CD4-positive, alpha-beta T cell treated with Interleukin-2 at 100 ng/mL for 4 hours (primary cell): ENCODE measurements around the gene ANKRD12.

Experiments used
- DNase-seq: peaks from one replicate; pipeline ENCODE4 v3.0.0-alpha.2; 2020; ENCODE audit warnings: low spot score

Gene ANKRD12

DNA sequence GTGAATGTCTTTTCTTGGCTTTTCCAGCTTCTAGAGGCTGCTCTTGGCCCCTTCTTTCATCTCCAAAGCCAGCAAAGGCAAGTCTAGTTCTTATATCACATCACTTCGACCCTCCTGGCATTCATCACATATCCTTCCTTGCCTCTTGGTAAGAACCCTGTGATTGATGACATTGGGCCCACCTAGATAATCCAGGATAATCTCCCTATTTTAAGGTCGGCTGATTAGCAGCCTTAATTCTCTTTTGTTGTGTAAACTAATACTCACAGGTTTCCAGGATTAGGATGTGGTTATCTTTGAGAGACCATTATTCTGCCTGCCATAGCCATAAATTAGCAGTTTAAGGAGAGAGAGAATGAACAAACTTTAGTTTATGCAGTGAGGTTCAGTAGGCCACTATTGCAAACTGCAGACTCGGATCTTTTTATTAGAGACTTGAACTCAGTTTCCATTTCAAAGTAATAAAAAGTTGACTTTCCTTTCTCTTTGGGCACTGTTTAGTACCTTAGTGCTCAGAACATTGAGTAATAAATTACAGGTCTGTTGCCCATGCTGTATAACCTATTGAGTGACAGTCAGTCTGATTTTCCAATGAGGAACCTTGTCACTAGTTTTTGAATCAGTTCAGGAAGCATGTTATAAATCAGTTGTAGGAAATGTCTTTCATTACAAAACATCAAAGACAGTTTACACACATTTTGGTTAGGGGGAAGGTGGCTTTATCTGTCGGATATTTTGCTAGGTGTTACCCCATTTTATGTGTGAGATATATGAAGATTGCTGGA is 29.6 kb upstream of the ANKRD12 start:
- no peak for DNase-seq

DNA sequence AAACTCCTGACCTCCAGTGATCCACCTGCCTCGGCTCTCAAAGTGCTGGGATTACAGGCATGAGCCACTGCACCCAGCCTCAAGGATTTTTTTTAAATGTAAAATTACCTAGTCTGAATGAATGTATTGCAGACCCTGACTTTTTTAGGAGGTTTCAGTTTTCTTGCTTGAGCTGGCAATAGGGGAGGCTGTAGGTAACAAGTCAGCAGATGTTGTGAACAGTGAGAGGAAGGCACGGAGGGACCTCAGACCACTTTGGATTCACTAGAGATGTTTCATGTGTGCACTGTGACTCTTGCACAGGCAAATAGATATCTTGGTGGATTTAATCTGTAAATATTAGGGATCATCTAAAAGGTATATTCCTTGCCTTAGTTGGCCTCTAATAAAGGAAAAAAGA is 27.7 kb upstream of the ANKRD12 start:
- no peak for DNase-seq

GRCh38 chr18:9109523-9109922 is 27.1 kb upstream of the ANKRD12 start:
- no peak for DNase-seq

DNA sequence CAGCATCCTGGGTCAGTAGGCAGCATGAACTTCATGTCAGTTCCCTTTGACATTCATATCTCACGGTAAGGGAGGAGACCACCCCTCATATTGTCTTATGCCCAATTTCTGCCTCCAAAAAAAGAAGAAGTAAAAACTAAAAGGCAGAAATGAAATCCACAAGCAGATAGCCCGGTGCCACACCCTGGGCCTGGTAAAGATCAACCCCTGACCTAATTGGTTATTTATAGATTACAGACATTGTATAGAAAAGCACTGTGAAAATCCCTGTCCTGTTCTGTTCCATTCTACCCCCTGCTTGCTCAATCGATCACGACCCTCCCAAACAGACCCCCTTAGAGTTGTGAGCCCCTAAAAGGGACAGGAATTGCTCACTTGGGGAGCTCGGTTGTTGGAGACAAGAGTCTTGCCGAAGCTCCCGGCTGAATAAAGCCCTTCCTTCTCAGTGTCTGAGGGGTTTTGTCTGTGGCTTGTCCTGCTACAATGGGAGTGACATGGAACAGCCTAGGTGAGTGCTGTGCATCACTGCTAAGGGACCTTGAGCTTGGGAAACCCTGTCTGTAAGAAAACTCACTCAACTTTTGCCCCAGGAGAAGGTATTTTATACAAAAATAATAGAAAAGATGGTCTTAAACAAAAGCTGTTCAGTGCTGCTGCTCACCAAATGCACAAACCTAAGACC is 23.0 kb upstream of the ANKRD12 start:
- no peak for DNase-seq

- peak; percentile 42 for DNase-seq
Measured at GRCh38 chr18:9115984-9116383, 20.6 kb upstream of the ANKRD12 start.

- DNase-seq, result peak; percentile 77
Measured at GRCh38 chr18:9117980-9118841, 18.4 kb upstream of the ANKRD12 start.

DNA sequence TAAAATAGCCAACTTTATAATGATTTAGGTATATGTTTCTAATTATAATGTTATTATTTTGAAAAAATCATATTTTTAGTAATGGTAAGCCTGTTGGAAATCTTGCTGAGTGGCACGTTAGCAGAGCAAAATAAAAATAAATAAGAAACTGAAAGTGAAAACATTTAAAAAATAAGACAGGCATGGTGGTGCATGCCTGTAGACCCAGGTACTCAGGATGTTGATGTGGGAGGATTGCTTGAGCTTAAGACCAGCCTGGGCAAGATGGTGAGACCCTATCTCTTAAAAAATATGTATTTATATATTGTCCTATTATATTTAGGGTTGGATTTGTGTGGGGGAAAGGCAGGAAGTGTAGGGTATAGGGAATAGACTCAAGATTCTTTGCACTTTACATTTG is 15.8 kb upstream of the ANKRD12 start:
- DNase-seq, result no peak

DNA sequence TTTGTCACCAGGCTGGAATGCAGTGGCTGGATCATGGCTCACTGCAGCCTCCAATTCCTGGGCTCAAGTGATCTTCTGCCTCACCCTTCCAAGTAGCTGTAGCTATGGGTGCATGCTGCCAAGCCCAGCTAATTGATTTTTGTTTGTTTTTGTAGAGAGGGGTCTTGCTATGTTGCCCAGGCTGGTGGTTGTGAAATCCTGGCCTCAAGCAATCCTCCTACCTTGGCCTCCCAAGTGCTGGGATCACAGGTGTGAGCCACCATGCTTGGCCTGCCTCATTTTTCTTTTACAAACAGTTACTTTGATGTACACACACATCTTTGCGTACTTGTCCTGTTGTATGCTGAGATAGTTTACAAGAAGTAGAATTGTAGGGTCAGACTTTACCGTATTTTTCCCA is 13.1 kb upstream of the ANKRD12 start:
- DNase-seq, result no peak

DNA sequence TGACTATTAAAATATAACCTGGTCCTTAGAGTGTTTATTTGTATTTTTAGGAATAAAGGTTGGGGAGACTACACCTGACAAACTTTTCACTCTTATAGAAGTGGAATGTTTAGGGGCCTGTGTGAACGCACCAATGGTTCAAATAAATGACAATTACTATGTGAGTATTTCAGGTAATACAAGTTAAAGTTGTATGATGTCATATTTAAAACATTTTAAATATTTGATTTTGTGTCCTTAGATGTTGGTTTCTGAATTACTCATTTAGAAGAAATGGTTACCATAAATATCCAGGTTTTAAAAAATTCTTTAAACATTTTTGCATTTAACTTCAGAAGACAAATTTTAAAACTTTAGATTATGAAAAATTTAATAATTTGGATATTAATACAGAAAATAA is 11.8 kb upstream of the ANKRD12 start:
- DNase-seq, result no peak

- no peak for DNase-seq
Measured at GRCh38 chr18:9126337-9126736, 10.2 kb upstream of the ANKRD12 start.

GRCh38 chr18:9130195-9130594 is 6.4 kb upstream of the ANKRD12 start:
- no peak for DNase-seq

DNA sequence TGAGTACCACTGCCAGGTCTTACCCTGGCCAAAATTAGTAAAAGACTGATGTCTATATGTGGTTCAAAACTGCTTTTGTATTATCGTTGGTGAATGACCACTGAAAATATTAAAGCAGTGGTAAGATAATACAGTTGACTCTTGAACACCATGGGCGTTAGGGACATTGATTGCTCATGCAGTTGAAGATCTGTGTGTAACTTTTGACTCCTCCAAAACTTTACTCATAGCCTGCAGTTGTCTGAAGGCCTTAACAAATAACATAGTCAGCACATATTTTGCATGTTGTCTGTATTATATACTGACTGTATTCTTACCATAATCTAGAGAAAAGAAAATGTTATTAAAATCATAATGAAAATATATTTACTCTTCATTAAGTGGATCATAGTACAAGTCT is 5.8 kb upstream of the ANKRD12 start:
- no peak for DNase-seq

DNA sequence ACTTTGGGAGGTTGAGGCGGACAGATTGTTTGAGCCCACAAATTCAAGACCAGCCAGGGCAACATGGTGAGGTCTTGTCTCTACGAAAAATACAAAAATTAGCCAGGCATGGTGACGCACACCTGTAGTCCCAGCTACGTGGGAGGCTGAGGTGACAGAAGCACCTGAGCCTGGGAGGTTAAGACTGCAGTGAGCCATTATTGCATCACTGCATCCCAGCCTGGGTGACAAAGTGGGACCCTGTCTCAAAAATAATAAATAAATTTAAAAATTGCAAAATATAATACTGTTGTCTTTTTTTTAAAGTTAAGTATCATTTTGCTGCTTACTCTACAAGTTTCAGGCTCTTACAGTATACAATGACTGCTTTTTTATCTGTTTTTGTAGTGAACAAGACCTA is 4.0 kb upstream of the ANKRD12 start:
- DNase-seq, result no peak

DNA sequence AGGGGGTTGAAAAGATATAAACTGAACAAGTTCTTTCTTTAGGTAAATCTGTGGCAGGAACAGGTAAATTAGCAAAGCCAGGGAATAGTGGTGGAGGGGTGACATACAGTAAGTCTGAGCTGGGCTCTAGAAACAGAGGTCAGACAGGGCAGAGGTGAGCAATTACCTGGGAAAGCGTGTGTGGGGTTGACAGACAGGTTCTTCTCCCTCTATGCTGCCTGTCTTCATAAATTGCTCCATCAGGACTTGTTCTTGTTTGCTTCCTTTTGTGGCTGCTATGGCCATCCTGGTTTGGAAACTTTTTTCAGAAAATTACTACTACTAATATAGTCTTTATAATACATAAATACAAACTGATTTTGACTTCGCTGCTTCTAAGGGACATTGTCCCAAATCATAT is 3.4 kb upstream of the ANKRD12 start:
- DNase-seq, result no peak

DNA sequence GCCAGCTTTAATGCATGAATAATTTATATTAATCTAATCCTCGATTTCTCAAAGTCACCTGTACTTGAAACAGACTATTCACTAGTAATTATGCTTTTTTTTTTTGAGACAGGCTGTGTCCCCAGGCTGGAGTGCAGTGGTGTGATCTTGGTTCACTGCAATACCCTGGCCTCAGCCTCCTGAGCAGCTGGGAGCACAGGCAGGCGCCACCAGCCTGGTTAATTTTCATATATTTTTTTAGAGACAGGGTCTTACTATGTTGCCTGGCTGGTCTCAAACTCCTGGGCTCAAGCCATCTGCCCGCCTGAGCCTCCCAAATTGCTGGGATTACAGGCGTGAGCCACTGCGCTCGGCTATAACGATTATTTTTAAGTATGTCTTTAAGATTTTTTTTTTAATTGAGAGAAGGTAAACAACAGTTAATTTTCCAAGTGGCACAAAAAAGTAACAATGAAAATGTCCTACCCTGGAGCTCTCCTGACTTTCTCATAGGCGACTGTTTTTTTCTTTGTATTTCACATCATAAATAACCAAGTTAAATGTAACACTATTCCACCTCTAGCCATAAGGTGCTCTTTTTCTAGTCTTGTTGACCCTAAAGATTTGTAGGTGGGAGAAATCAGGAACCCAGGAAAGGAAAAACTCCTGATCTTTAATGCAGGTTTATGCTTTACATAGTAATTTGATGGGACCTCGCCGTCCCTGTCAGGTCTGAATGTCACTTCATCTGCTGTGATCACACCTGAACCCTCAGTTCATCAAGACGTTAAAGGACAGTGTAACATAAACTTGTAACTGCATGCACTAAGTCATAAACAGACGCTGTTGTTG is 1.3 kb upstream of the ANKRD12 start:
- DNase-seq, result no peak

- DNase-seq, result no peak
Measured at GRCh38 chr18:9135912-9136314, 668 bp upstream of the ANKRD12 start.

DNA sequence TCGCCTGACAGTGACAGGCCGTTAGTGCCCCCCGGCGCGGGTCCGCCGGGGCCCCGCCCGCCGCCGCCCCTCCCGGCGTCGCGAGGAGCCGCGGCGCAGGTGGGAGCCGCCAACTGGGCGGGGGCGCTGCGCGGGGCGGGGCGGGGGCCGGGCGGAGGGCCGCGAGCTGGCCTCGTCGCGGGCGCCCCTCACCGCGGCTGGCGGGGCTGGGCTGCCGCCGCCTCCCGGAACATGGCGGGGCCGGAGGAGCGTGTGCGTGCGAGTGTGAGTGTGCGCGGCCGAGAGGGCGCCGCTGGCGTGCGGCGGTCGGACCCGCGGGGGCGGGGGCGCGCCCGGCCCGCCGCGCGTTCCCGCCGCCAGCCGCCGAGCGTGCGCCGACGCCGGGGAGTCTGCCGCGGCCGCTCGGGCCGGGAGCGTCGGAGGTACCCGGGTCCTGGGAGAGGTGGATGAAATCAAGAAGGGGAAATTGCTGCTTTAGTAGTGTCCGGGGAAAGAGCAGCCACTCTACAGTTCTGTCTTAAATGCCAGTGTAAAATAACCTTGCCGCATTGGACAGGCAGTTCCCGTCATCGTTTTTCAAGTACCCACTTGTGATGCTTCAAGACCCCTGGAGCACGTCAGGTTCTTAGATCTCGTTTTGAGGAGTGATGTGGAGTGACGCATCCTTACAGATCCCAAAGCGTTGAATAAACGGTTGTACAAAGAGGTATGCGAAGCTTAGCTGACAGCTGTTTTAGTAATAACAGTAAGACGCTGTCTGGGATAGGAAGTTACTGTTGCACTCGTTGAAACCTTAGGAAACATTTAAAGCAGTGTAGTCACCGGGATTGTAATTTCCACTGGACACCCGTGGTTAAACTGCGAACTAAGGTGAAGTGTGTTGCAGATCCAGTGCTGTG is 836 bp downstream of the ANKRD12 start:
- DNase-seq, result peak; percentile 76

DNA sequence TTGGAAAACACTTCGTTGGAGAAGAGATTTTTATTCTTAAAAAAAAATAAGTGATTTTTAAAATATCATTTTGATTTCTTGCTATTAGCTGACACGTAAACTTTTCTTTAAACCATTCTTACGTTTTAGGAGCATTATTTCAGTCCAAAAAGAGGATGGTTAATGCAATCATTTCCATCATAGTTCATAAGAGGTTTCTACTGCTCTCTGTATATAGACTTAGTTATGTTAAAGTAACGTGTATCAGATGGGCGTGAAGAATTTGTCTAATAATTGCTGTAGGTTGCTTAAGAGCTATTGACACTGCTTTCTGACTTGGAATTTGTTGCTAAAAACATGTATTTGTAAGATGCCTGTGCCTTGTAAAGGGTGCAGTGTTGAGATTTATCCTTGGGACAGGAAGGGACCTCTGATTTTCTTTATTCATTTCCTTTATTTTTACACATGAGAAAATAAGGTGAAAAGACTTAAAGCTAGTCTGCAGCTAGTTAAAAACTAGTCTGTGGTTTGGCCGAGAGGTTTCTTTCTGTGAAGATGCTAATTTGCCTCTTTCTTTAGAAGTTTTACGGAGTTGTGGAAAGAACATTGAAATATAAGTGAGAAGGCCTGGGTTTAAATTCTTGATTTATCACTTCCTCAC is 2.9 kb downstream of the ANKRD12 start:
- no peak for DNase-seq

- no peak for DNase-seq
Measured at GRCh38 chr18:9140381-9140780, 3.8 kb downstream of the ANKRD12 start.

- DNase-seq, result no peak
Measured at GRCh38 chr18:9140984-9141383, 4.4 kb downstream of the ANKRD12 start.
